Keratinocyte (primary cell): Measurements from ENCODE around the gene CEBPZ. TPM values are rescaled to one million over a fixed set of nuclear protein-coding genes. Genes with fewer than 3 reads are reported as not detected.
"Not testable (repeated sequence)": the region's sequence is repeated elsewhere in the genome, so short reads cannot be mapped to it uniquely, and the experiment has no call there.

Source experiments
- DNase-seq: peaks from one replicate; pipeline ENCODE4 v3.0.0-alpha.2; 2011; ENCODE audit warnings: low read depth, missing footprints, low spot score
- FAIRE-seq: peaks from 2 replicates; lab custom pipeline; 2011; peaks lifted over from hg19 to GRCh38; lab: Jason Lieb, UNC
- H2AFZ ChIP-seq: 2 replicates; pipeline ENCODE4 v1.6.0; 2012; ENCODE audit warnings: low read length, control low read depth, inconsistent platforms; ENCODE audit not compliant: control insufficient read depth
- H3K27ac ChIP-seq: 2 replicates; pipeline ENCODE4 v1.5.1; 2011; ENCODE audit warnings: low read length; ENCODE audit not compliant: control insufficient read depth, insufficient read depth
- H3K27me3 ChIP-seq: 3 replicates; pipeline ENCODE4 v1.6.0; 2011; ENCODE audit warnings: low read length; ENCODE audit not compliant: control insufficient read depth, insufficient read depth; ENCODE audit errors: extremely low read depth
- H3K36me3 ChIP-seq, 2 experiments: 2 replicates in 1 of 2; 3 replicates in 1 of 2; pipeline ENCODE4 v1.5.1; 2011; ENCODE audit warnings: low read length in 2 of 2, mild to moderate bottlenecking in 1 of 2; ENCODE audit not compliant: control insufficient read depth in 2 of 2, insufficient read depth in 2 of 2; ENCODE audit errors: extremely low read depth in 1 of 2
- H3K4me1 ChIP-seq: 3 replicates; pipeline ENCODE4 v1.5.1; 2011; ENCODE audit warnings: low read length; ENCODE audit not compliant: control insufficient read depth, insufficient read depth; ENCODE audit errors: extremely low read depth
- H3K4me2 ChIP-seq: 3 replicates; pipeline ENCODE4 v1.6.0; 2011; ENCODE audit warnings: low read depth, low read length; ENCODE audit not compliant: control insufficient read depth, insufficient read depth; ENCODE audit errors: extremely low read depth
- H3K4me3 ChIP-seq, 3 experiments: fragments of 200-600 bp in 1 of 3; sonication (generic) in 1 of 3; 2 replicates in 2 of 3; 3 replicates in 1 of 3; pipeline ENCODE4 v1.5.1; 2011 to 2016; ENCODE audit warnings: low read length in 3 of 3, mild to moderate bottlenecking in 3 of 3, control low read depth in 2 of 3, inconsistent platforms in 1 of 3, low read depth in 1 of 3, mixed read lengths in 1 of 3, mixed run types in 1 of 3, moderate library complexity in 1 of 3; ENCODE audit not compliant: control insufficient read depth in 2 of 3, insufficient read depth in 2 of 3; ENCODE audit errors: extremely low read depth in 1 of 3
- H3K79me2 ChIP-seq: 2 replicates; pipeline ENCODE4 v1.6.0; 2012; ENCODE audit warnings: low read length; ENCODE audit not compliant: control insufficient read depth, insufficient read depth
- H3K9ac ChIP-seq: 3 replicates; pipeline ENCODE4 v1.6.0; 2011; ENCODE audit warnings: low read length; ENCODE audit not compliant: control insufficient read depth, insufficient read depth; ENCODE audit errors: extremely low read depth
- H3K9me1 ChIP-seq: 3 replicates; pipeline ENCODE4 v1.6.0; 2011; ENCODE audit warnings: low read length; ENCODE audit not compliant: control insufficient read depth, insufficient read depth; ENCODE audit errors: extremely low read depth
- H3K9me3 ChIP-seq: 2 replicates; pipeline ENCODE4 v1.5.1; 2012; ENCODE audit warnings: low read depth, low read length; ENCODE audit not compliant: control insufficient read depth
- H4K20me1 ChIP-seq: 3 replicates; pipeline ENCODE4 v1.6.0; 2011; ENCODE audit warnings: low read length; ENCODE audit not compliant: control insufficient read depth, insufficient read depth; ENCODE audit errors: extremely low read depth
- EZH2 ChIP-seq: IDR thresholded peaks from one replicate; pipeline ENCODE4 v1.6.1; 2012; ENCODE audit warnings: inconsistent platforms, mild to moderate bottlenecking, low read length, moderate library complexity
- dilution Hi-C: fragments of 300-500 bp; cut with MboI; formaldehyde crosslinking; loops from one replicate; pipeline ENCODE4 v1.7.0; 2020; ENCODE audit warnings: low sequenced_read_pairs; ENCODE audit not compliant: extremely low pct_ligation_motif_present
- polyA plus RNA-seq, 5 experiments: library from polyadenylated mRNA; depleted of rRNA in 3 of 5; stranded (reverse) in 3 of 5; stranded (forward) in 1 of 5; unstranded in 1 of 5; fragments of >200 nt; gene quantifications; 1 replicate in 1 of 5; 2 replicates in 3 of 5; 3 replicates in 1 of 5; pipeline versions ENCODE4 v1.2.1 to v1.2.3, GENCODE V29; 2011 to 2012; ENCODE audit warnings: missing spikeins in 2 of 5, low read depth in 1 of 5, low replicate concordance in 1 of 5
- TF ChIP-seq, protein P1 (sequence below), 3 experiments: IDR thresholded peaks in 1 of 3; conservative IDR thresholded peaks in 1 of 3; optimal IDR thresholded peaks in 1 of 3; 2 replicates in 2 of 3; 3 replicates in 1 of 3; pipeline versions ENCODE3 to v1.5.1; 2011; ENCODE audit warnings: low read length in 3 of 3, mild to moderate bottlenecking in 3 of 3, moderate library complexity in 2 of 3, control low read depth in 1 of 3, inconsistent platforms in 1 of 3; ENCODE audit not compliant: insufficient read depth in 2 of 3; ENCODE audit errors: extremely low read depth in 1 of 3

The CEBPZ gene
- polyA plus RNA-seq, 1 donor (not counting 4 experiments of a cell fraction or from before 2014, with no cell fraction given): 33.8 TPM

DNA sequence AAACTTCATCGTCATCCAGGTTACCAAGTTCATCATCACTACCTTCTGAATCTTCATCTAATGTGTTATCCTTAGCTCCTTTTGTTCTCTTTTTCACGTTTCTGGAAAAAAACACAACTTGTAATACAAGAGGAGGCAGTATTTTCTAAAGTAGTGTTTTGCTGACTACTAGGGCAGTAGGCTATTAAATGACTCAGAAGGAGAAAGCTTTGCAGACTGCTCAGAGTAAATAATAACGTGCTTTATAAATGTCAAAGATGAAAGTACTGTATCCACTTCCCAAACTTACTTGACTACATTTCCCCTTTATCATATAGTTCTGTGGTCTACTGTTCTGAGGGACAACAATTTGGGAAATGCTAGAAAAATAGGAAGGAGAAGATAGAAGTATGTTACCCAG is 19.5 kb downstream of the CEBPZ start:
- H3K4me3 ChIP-seq: no peak overlapping the region
- H3K4me2 ChIP-seq: no peak overlapping the region
- H3K79me2 ChIP-seq: peaks cover 26% of the 10 kb centered on the region
- no peaks in the 10 kb centered on the region for H3K27me3 ChIP-seq
- H3K36me3 ChIP-seq: peaks cover 4 to 17% of the 10 kb centered on the region in 2 experiments
- TF ChIP-seq EZH2: no peak
- TF ChIP-seq, protein P1, sequence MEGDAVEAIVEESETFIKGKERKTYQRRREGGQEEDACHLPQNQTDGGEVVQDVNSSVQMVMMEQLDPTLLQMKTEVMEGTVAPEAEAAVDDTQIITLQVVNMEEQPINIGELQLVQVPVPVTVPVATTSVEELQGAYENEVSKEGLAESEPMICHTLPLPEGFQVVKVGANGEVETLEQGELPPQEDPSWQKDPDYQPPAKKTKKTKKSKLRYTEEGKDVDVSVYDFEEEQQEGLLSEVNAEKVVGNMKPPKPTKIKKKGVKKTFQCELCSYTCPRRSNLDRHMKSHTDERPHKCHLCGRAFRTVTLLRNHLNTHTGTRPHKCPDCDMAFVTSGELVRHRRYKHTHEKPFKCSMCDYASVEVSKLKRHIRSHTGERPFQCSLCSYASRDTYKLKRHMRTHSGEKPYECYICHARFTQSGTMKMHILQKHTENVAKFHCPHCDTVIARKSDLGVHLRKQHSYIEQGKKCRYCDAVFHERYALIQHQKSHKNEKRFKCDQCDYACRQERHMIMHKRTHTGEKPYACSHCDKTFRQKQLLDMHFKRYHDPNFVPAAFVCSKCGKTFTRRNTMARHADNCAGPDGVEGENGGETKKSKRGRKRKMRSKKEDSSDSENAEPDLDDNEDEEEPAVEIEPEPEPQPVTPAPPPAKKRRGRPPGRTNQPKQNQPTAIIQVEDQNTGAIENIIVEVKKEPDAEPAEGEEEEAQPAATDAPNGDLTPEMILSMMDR (optimal IDR thresholded peaks at IDR 0.05 in 1 of 3, IDR thresholded peaks at IDR 0.05 in 1 of 3, conservative IDR thresholded peaks at IDR 0.05 in 1 of 3; ENCODE audit: extremely low read depth in 1 of 3, insufficient read depth in 2 of 3, low read length in 3 of 3): no peak
- dilution Hi-C loops: no loop called here
- H3K9me1 ChIP-seq: no peaks in the 10 kb centered on the region
- FAIRE-seq (no peak), DNase-seq (no peak)
- H3K9me3 ChIP-seq: no peaks in the 10 kb centered on the region
- H3K9ac ChIP-seq: no peak overlapping the region
- H4K20me1 ChIP-seq: no peaks in the 10 kb centered on the region
- H3K27ac ChIP-seq: no peak overlapping the region
- no peaks in the 10 kb centered on the region for H3K4me1 ChIP-seq
- H2AFZ ChIP-seq: no peak overlapping the region

DNA sequence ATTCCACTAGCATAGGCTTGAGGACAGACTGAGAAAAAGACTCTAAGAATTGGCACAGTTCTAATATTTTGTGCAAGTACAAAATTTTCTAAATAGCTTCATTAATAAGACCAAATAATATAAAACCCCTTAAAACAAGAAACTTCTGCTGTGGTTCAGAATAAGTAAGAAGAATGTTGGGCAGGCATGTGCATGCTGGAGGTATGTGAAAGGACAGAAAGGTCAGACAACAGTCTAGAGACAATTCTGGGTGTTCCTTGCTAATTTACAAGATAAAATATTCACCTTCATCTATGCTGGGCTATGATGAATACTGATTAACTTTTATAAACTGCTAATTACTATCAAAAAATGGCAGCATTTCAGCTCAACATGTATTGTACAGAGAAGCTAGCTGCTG is 20.2 kb downstream of the CEBPZ start:
- Histone ChIP-seq H3K27ac (no peak overlapping the region), H3K9me3 (no peaks in the 10 kb centered on the region), H3K79me2 (peaks cover 33% of the 10 kb centered on the region), H3K9me1 (no peaks in the 10 kb centered on the region), H3K4me2 (no peak overlapping the region), H2AFZ (no peak overlapping the region), H3K9ac (no peak overlapping the region), H3K27me3 (no peaks in the 10 kb centered on the region), H3K36me3 (peaks cover 4 to 18% of the 10 kb centered on the region in 2 experiments), H4K20me1 (no peaks in the 10 kb centered on the region), H3K4me3 (no peak overlapping the region), H3K4me1 (no peaks in the 10 kb centered on the region)
- TF ChIP-seq, protein P1 (optimal IDR thresholded peaks at IDR 0.05 in 1 of 3, IDR thresholded peaks at IDR 0.05 in 1 of 3, conservative IDR thresholded peaks at IDR 0.05 in 1 of 3; ENCODE audit: extremely low read depth in 1 of 3, insufficient read depth in 2 of 3, low read length in 3 of 3): no peak
- TF ChIP-seq EZH2: no peak
- dilution Hi-C loops: no loop called here
- FAIRE-seq: peak; percentile 67
- no peak for DNase-seq

DNA sequence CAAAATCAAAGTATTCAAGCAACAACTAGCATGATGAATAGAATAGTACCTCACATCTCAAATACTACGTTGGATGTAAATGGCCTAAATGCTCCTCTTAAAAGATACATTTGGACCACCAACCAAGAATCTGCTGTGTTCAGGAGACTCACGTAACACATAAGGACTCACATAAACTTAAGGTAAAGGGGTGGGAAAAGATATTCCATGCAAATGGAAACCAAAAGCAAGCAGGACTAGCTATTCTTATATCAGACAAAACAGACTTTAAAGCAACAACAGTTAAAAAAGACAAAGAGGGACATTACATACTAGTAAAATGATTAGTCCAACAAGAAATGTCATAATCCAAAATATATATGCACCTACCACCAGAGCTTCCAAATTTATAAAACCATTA is 24.6 kb downstream of the CEBPZ start:
- peaks cover 46% of the 10 kb centered on the region for H3K79me2 ChIP-seq
- H3K27me3 ChIP-seq, H3K4me1 ChIP-seq, H3K4me2 ChIP-seq, H3K4me3 ChIP-seq, H3K27ac ChIP-seq, dilution Hi-C loops, H3K9ac ChIP-seq, H3K9me1 ChIP-seq, H2AFZ ChIP-seq, DNase-seq, H3K9me3 ChIP-seq, H4K20me1 ChIP-seq, FAIRE-seq: not testable (repeated sequence)
- H3K36me3 ChIP-seq: peaks cover 8 to 18% of the 10 kb centered on the region in 2 experiments
